Neural progenitor cell (in vitro differentiated cells): Measurements from ENCODE around the gene CCDC185. TPM values are rescaled to one million over a fixed set of nuclear protein-coding genes. Genes with fewer than 3 reads are reported as not detected.

ENCODE experiments used
- DNase-seq: peaks from one replicate; pipeline ENCODE4 v3.0.0-alpha.2; 2016; ENCODE audit warnings: low spot score
- H2AFZ ChIP-seq: fragments of 200-600 bp; sonication (generic); replicated peaks from 2 replicates; pipeline ENCODE4 v1.6.1; 2016; ENCODE audit warnings: antibody characterized with exemption
- H3F3A ChIP-seq: fragments of 200-600 bp; sonication (generic); 2 replicates; pipeline ENCODE4 v1.6.1; 2016; ENCODE audit warnings: antibody characterized with exemption, low read depth
- H3K27ac ChIP-seq: fragments of 200-600 bp; sonication (generic); 2 replicates; pipeline ENCODE4 v1.5.1; 2016; ENCODE audit warnings: mild to moderate bottlenecking
- H3K27me3 ChIP-seq: fragments of 200-600 bp; sonication (generic); 2 replicates; pipeline ENCODE4 v1.6.1; 2016; ENCODE audit warnings: mild to moderate bottlenecking, moderate library complexity
- H3K36me3 ChIP-seq: fragments of 200-600 bp; sonication (generic); 2 replicates; pipeline ENCODE4 v1.5.1; 2016
- H3K4me1 ChIP-seq: fragments of 200-600 bp; sonication (generic); 2 replicates; pipeline ENCODE4 v1.6.1; 2016; ENCODE audit warnings: mixed run types
- H3K4me2 ChIP-seq: fragments of 200-600 bp; sonication (generic); 2 replicates; pipeline ENCODE4 v1.6.1; 2016
- H3K4me3 ChIP-seq: fragments of 200-600 bp; sonication (generic); 2 replicates; pipeline ENCODE4 v1.5.1; 2016
- H3K79me2 ChIP-seq: fragments of 200-600 bp; sonication (generic); 2 replicates; pipeline ENCODE4 v1.6.1; 2016; ENCODE audit warnings: low read depth
- H3K9ac ChIP-seq: fragments of 200-600 bp; sonication (generic); 2 replicates; pipeline ENCODE4 v1.6.1; 2016
- H3K9me3 ChIP-seq: fragments of 200-600 bp; sonication (generic); 2 replicates; pipeline ENCODE4 v1.5.1; 2016; ENCODE audit warnings: low read depth
- H4K20me1 ChIP-seq: fragments of 200-600 bp; sonication (generic); 2 replicates; pipeline ENCODE4 v1.6.1; 2016; ENCODE audit warnings: low read depth
- H3K27ac Mint-ChIP-seq: 3 replicates; pipeline ENCODE4 v1.8.0; 2021; ENCODE audit warnings: mixed read lengths
- H3K27me3 Mint-ChIP-seq: 2 replicates; pipeline ENCODE4 v1.8.0; 2022; ENCODE audit warnings: low read depth, mild to moderate bottlenecking, inconsistent platforms, moderate library complexity, mixed read lengths; ENCODE audit not compliant: insufficient read depth
- H3K36me3 Mint-ChIP-seq: 3 replicates; pipeline ENCODE4 v1.8.0; 2021; ENCODE audit warnings: mixed read lengths
- H3K4me1 Mint-ChIP-seq: 3 replicates; pipeline ENCODE4 v1.8.0; 2021; ENCODE audit warnings: mixed read lengths
- H3K4me3 Mint-ChIP-seq: 3 replicates; pipeline ENCODE4 v1.8.0; 2021; ENCODE audit warnings: mild to moderate bottlenecking, moderate library complexity, mixed read lengths
- H3K9me3 Mint-ChIP-seq: 3 replicates; pipeline ENCODE4 v1.8.0; 2020; ENCODE audit warnings: mixed read lengths
- CTCF ChIP-seq: fragments of 200-600 bp; sonication (generic); IDR thresholded peaks from 2 replicates; pipeline ENCODE4 v1.5.1; 2017; ENCODE audit warnings: antibody characterized with exemption, mild to moderate bottlenecking
- EZH2 ChIP-seq: fragments of 200-600 bp; sonication (generic); IDR thresholded peaks from 2 replicates; pipeline ENCODE4 v1.6.1; 2017; ENCODE audit warnings: antibody characterized with exemption, mild to moderate bottlenecking, moderate library complexity
- EZH2phosphoT487 ChIP-seq: fragments of 200-600 bp; sonication (generic); IDR thresholded peaks from 2 replicates; pipeline ENCODE4 v1.6.1; 2017; ENCODE audit warnings: antibody characterized with exemption
- total RNA-seq: library from RNA; depleted of rRNA; stranded (reverse); fragments of >200 nt; gene quantifications from 2 replicates; pipeline ENCODE4 v1.2.3, GENCODE V29; 2015; ENCODE audit warnings: low replicate concordance

The CCDC185 gene
- total RNA-seq, 1 donor from 2014 or later: not detected

GRCh38 chr1:223374064-223374610, 19.1 kb upstream of the CCDC185 start:
- Mint-ChIP-seq H3K36me3 (no peaks in the 10 kb centered on the region), H3K4me3 (no peak overlapping the region), H3K9me3 (peaks cover 5% of the 10 kb centered on the region), H3K4me1 (no peaks in the 10 kb centered on the region), H3K27ac (no peak overlapping the region), H3K27me3 (no peaks in the 10 kb centered on the region)
- Histone ChIP-seq H3K27me3 (no peaks in the 10 kb centered on the region), H3K4me1 (no peaks in the 10 kb centered on the region), H3K4me2 (no peak overlapping the region), H3F3A (no peaks in the 10 kb centered on the region), H3K4me3 (no peak overlapping the region), H2AFZ (no peak overlapping the region), H3K79me2 (no peaks in the 10 kb centered on the region), H3K27ac (no peak overlapping the region), H3K9ac (no peak overlapping the region), H3K36me3 (no peaks in the 10 kb centered on the region), H4K20me1 (no peaks in the 10 kb centered on the region), H3K9me3 (no peaks in the 10 kb centered on the region)
- no peak for TF ChIP-seq CTCF
- no peak for DNase-seq

GRCh38 chr1:223378754-223379153, 14.5 kb upstream of the CCDC185 start:
- H3F3A ChIP-seq: no peaks in the 10 kb centered on the region
- no peak overlapping the region for H3K27ac ChIP-seq
- H3K27ac Mint-ChIP-seq: no peak overlapping the region
- H3K9me3 Mint-ChIP-seq: no peaks in the 10 kb centered on the region
- H3K36me3 ChIP-seq: no peaks in the 10 kb centered on the region
- TF ChIP-seq EZH2phosphoT487 (no peak), EZH2 (no peak), CTCF (no peak)
- H3K4me3 Mint-ChIP-seq: no peak overlapping the region
- H3K27me3 ChIP-seq: no peaks in the 10 kb centered on the region
- no peak overlapping the region for H3K4me3 ChIP-seq
- no peaks in the 10 kb centered on the region for H3K4me1 Mint-ChIP-seq
- no peaks in the 10 kb centered on the region for H4K20me1 ChIP-seq
- no peaks in the 10 kb centered on the region for H3K36me3 Mint-ChIP-seq
- no peak overlapping the region for H3K9ac ChIP-seq
- H2AFZ ChIP-seq: no peak overlapping the region
- no peaks in the 10 kb centered on the region for H3K9me3 ChIP-seq
- no peak overlapping the region for H3K4me2 ChIP-seq
- no peaks in the 10 kb centered on the region for H3K79me2 ChIP-seq
- peaks cover 2% of the 10 kb centered on the region for H3K27me3 Mint-ChIP-seq
- DNase-seq: no peak
- no peaks in the 10 kb centered on the region for H3K4me1 ChIP-seq

GRCh38 chr1:223386013-223386412, 7.2 kb upstream of the CCDC185 start:
- H3F3A ChIP-seq: no peaks in the 10 kb centered on the region
- Mint-ChIP-seq H3K9me3 (no peaks in the 10 kb centered on the region), H3K27ac (no peak overlapping the region), H3K4me3 (no peak overlapping the region), H3K27me3 (peaks cover 2% of the 10 kb centered on the region), H3K4me1 (no peaks in the 10 kb centered on the region), H3K36me3 (no peaks in the 10 kb centered on the region)
- TF ChIP-seq EZH2 (no peak), CTCF (no peak), EZH2phosphoT487 (no peak)
- H3K4me1 ChIP-seq: no peaks in the 10 kb centered on the region
- H3K79me2 ChIP-seq: no peaks in the 10 kb centered on the region
- no peak for DNase-seq
- no peak overlapping the region for H3K27ac ChIP-seq
- H4K20me1 ChIP-seq: no peaks in the 10 kb centered on the region
- H3K4me2 ChIP-seq: no peak overlapping the region
- no peak overlapping the region for H3K9ac ChIP-seq
- H3K36me3 ChIP-seq: no peaks in the 10 kb centered on the region
- no peaks in the 10 kb centered on the region for H3K9me3 ChIP-seq
- no peak overlapping the region for H3K4me3 ChIP-seq
- H3K27me3 ChIP-seq: no peaks in the 10 kb centered on the region
- no peak overlapping the region for H2AFZ ChIP-seq
